ENCODE data around the gene LRRC15. TPM values are rescaled to one million over a fixed set of nuclear protein-coding genes. Genes with fewer than 3 reads are reported as not detected.

The LRRC15 gene
- total RNA-seq, 2 donors from 2014 or later, result 0.11 TPM; not detected in 1

DNA sequence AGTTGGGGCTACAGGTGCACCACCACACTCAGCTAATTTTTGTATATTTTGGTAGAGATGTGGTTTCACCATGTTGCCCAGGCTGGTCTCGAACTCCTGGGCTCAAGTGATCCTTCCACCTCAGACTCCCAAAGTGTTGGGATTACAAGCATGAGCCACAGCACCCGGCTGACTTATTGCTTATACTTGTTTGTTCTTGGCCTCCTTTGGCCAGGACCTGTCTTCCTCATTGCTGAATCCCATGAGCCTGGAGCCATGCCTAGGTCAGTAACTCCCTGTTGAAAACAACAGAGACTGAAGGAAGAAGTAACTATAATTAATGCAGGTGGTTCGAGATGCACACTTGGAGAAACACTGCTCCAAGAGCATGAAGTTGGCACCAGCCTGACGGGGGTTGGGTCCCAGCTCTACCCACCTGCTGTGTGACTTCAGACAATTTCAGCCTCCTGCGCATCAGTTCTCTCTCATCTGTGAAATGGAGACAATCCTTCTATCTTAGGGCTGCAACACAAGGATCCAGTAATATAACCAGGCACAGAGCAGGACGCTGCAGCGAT is 57.3 kb downstream of the LRRC15 start:
- TF ChIP-seq, protein P1, sequence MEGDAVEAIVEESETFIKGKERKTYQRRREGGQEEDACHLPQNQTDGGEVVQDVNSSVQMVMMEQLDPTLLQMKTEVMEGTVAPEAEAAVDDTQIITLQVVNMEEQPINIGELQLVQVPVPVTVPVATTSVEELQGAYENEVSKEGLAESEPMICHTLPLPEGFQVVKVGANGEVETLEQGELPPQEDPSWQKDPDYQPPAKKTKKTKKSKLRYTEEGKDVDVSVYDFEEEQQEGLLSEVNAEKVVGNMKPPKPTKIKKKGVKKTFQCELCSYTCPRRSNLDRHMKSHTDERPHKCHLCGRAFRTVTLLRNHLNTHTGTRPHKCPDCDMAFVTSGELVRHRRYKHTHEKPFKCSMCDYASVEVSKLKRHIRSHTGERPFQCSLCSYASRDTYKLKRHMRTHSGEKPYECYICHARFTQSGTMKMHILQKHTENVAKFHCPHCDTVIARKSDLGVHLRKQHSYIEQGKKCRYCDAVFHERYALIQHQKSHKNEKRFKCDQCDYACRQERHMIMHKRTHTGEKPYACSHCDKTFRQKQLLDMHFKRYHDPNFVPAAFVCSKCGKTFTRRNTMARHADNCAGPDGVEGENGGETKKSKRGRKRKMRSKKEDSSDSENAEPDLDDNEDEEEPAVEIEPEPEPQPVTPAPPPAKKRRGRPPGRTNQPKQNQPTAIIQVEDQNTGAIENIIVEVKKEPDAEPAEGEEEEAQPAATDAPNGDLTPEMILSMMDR (conservative IDR thresholded peaks at IDR 0.05), result no peak
- H3K27me3 Mint-ChIP-seq (ENCODE audit: insufficient read depth), result peaks cover 26% of the 10 kb centered on the region
- peaks cover 23% of the 10 kb centered on the region for H3K27me3 ChIP-seq (ENCODE audit: control insufficient read depth, insufficient read depth, low read length, poor library complexity, severe bottlenecking)

DNA sequence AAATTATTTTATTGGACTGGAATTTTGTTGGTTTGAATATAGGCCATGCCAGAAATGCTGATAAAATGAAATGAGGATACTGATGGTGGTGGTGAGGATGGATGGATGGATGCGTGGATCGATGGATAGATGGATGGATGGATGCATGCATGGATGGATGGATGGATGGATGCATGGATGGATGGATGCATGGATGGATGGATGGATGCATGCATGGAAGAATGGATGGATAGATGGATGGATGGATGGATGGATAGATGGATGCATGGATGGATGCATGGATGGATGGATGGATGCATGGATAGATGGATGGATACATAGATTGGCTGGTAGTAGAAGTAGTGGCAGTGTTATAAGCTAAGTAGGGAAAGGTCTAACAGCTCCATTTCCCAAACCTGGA is 58.5 kb downstream of the LRRC15 start:
- peaks cover 13% of the 10 kb centered on the region for H3K27me3 ChIP-seq (ENCODE audit: control insufficient read depth, insufficient read depth, low read length, poor library complexity, severe bottlenecking)
- Mint-ChIP-seq H3K27ac (no peak overlapping the region), H3K27me3 (ENCODE audit: insufficient read depth) (peaks cover 14% of the 10 kb centered on the region), H3K4me3 (no peak overlapping the region), H3K9me3 (no peaks in the 10 kb centered on the region), H3K36me3 (ENCODE audit: low read depth) (no peaks in the 10 kb centered on the region), H3K4me1 (peaks cover 33% of the 10 kb centered on the region)
- no peak overlapping the region for H3K27ac ChIP-seq (ENCODE audit: low read depth, low read length)
- H3K4me3 ChIP-seq (ENCODE audit: low read length), result no peak overlapping the region
- H3K9ac ChIP-seq (ENCODE audit: extremely low read depth, low read length, poor library complexity, severe bottlenecking), result no peak overlapping the region
- WGBS, 2 experiments (ENCODE audit: insufficient coverage in 1 of 2, insufficient read length in 1 of 2), result 97 to 100% methylated on average over 2 of the region's 2 CpGs
- no peak for DNase-seq
- peaks cover 11% of the 10 kb centered on the region for H3K4me1 ChIP-seq (ENCODE audit: control insufficient read depth, insufficient read depth, low read length)
- no peaks in the 10 kb centered on the region for H3K9me3 ChIP-seq (ENCODE audit: control insufficient read depth, low read length)
- H3K36me3 ChIP-seq (ENCODE audit: control insufficient read depth, insufficient read depth, low read length), result no peaks in the 10 kb centered on the region
- TF ChIP-seq, protein P1 (conservative IDR thresholded peaks at IDR 0.05), result no peak

More for the DNA sequence above, 57.3 kb downstream of the LRRC15 start:
- Histone ChIP-seq H3K27ac (ENCODE audit: low read depth, low read length) (no peak overlapping the region), H3K9me3 (ENCODE audit: control insufficient read depth, low read length) (no peaks in the 10 kb centered on the region), H3K36me3 (ENCODE audit: control insufficient read depth, insufficient read depth, low read length) (no peaks in the 10 kb centered on the region), H3K4me3 (ENCODE audit: low read length) (no peak overlapping the region), H3K4me1 (ENCODE audit: control insufficient read depth, insufficient read depth, low read length) (peaks cover 5% of the 10 kb centered on the region), H3K9ac (ENCODE audit: extremely low read depth, low read length, poor library complexity, severe bottlenecking) (no peak overlapping the region)
- no peak overlapping the region for H3K27ac Mint-ChIP-seq
- no peak overlapping the region for H3K4me3 Mint-ChIP-seq
- DNase-seq, result peak; percentile 26
- WGBS, 2 experiments (ENCODE audit: insufficient coverage in 1 of 2, insufficient read length in 1 of 2), result 90 to 96% methylated on average over 7 of the region's 7 CpGs
- peaks cover under 1% of the 10 kb centered on the region for H3K9me3 Mint-ChIP-seq
- no peaks in the 10 kb centered on the region for H3K36me3 Mint-ChIP-seq (ENCODE audit: low read depth)
- peaks cover 28% of the 10 kb centered on the region for H3K4me1 Mint-ChIP-seq

DNA sequence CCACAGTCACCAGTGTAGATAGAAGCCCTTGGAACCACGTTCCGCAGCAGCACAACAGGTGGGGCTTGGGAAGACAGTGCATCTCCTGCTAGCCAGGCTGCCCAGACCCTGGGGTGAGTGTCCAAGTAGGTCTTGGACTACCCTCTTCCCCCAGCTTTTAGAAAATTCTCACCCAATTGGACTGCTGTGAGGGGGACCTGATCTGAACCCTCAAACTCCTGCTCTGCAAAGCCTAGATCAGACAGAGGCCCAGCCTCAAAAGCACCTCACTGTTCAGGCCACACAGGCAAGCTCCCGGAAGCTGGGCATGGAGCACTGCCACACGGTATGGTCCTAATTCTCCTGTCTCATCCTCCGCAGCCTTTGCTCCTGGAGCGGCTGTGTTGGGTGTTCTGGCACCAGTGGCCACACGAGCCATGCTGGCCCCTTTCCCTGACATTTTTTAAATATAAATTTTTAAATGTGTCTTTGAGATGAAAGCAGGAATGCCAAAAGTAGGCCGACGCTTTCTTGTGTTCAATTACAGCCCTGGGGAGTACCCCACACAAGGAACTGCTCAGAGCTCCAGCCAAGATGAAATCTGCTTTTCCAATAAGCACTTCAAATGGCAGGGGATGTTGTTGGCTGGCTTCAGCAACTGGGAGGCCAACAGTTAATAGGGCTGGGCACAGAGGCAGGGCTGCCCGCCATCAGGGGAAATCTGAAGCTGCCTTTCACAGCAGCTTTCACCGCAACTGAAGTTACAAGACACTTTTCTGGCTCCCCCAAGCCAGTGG is 59.3 kb downstream of the LRRC15 start:
- no peaks in the 10 kb centered on the region for H3K9me3 Mint-ChIP-seq
- H3K4me1 Mint-ChIP-seq, result peaks cover 36% of the 10 kb centered on the region
- Histone ChIP-seq H3K27me3 (ENCODE audit: control insufficient read depth, insufficient read depth, low read length, poor library complexity, severe bottlenecking) (peaks cover 11% of the 10 kb centered on the region), H3K4me1 (ENCODE audit: control insufficient read depth, insufficient read depth, low read length) (peaks cover 11% of the 10 kb centered on the region), H3K9me3 (ENCODE audit: control insufficient read depth, low read length) (no peaks in the 10 kb centered on the region), H3K27ac (ENCODE audit: low read depth, low read length) (no peak overlapping the region), H3K9ac (ENCODE audit: extremely low read depth, low read length, poor library complexity, severe bottlenecking) (no peak overlapping the region), H3K4me3 (ENCODE audit: low read length) (no peak overlapping the region), H3K36me3 (ENCODE audit: control insufficient read depth, insufficient read depth, low read length) (no peaks in the 10 kb centered on the region)
- H3K36me3 Mint-ChIP-seq (ENCODE audit: low read depth), result no peaks in the 10 kb centered on the region
- WGBS, 2 experiments (ENCODE audit: insufficient coverage in 1 of 2, insufficient read length in 1 of 2), result 90 to 95% methylated on average over 9 to 11 of the region's 11 CpGs
- no peak overlapping the region for H3K4me3 Mint-ChIP-seq
- peak; percentile 41 for DNase-seq
- H3K27me3 Mint-ChIP-seq (ENCODE audit: insufficient read depth), result peaks cover 10% of the 10 kb centered on the region
- TF ChIP-seq, protein P1 (conservative IDR thresholded peaks at IDR 0.05), result no peak
- H3K27ac Mint-ChIP-seq, result no peak overlapping the region

All from endodermal cell (in vitro differentiated cells).